ENCODE data around the gene PSTPIP2. TPM values are rescaled to one million over a fixed set of nuclear protein-coding genes. Genes with fewer than 3 reads are reported as not detected.

The PSTPIP2 gene
- total and polyA plus RNA-seq, 9 of the 15 experiments (the other 6 are each of a cell fraction or from before 2014, with no cell fraction given), result 14.0 to 45.7 (median 27.1) TPM

GRCh38 chr18:46104128-46104911 is 32.3 kb upstream of the PSTPIP2 start, which contains the start of gene HAUS1 (continued):
- TF ChIP-seq TRIM25 (IDR thresholded peaks at IDR 0.05; ENCODE audit: borderline replicate concordance) (no peak), NONO (IDR thresholded peaks at IDR 0.05; ENCODE audit: low read depth in 2 of 2, low read length in 1 of 2) (no peak), ATF6 (CRISPR knock-in tag; IDR thresholded peaks at IDR 0.05) (no peak), ZNF79 (CRISPR knock-in tag; IDR thresholded peaks at IDR 0.05; ENCODE audit: low read depth) (no peak), HNRNPK (IDR thresholded peaks at IDR 0.05; ENCODE audit: low read depth, low read length, poor library complexity, severe bottlenecking) (no peak), DPF2 (IDR thresholded peaks at IDR 0.05) (no peak), ATF7 (IDR thresholded peaks at IDR 0.05) (peak; percentile 29; the same call in 1 of the 2 replicates), ZC3H8 (IDR thresholded peaks at IDR 0.05) (no peak), NR0B1 (IDR thresholded peaks at IDR 0.05; ENCODE audit: partially characterized antibody) (no peak), MAX (CRISPR knock-in tag; IDR thresholded peaks at IDR 0.05) (no peak), ZNF57 (CRISPR knock-in tag; IDR thresholded peaks at IDR 0.05) (no peak), PTRF (tag; IDR thresholded peaks at IDR 0.05) (no peak), EZH2 (IDR thresholded peaks at IDR 0.05; ENCODE audit: borderline replicate concordance, low read depth, low read length) (no peak), ETS2 (tag; IDR thresholded peaks at IDR 0.05; ENCODE audit: borderline replicate concordance, poor library complexity, severe bottlenecking) (no peak), FOXK1 (CRISPR knock-in tag; IDR thresholded peaks at IDR 0.05; ENCODE audit: borderline replicate concordance) (no peak), ZBTB34 (CRISPR knock-in tag; IDR thresholded peaks at IDR 0.05) (no peak), CEBPG (CRISPR knock-in tag; IDR thresholded peaks at IDR 0.05) (no peak), CEBPG (tag; conservative IDR thresholded peaks at IDR 0.05 in 1 of 2, IDR thresholded peaks at IDR 0.05 in 1 of 2) (no peak)
